Kidney glomerular epithelial cell (primary cell): ENCODE data around the gene ADAMTSL5.
"Not testable (repeated sequence)": the region's sequence is repeated elsewhere in the genome, so short reads cannot be mapped to it uniquely, and the experiment has no call there.

ENCODE experiments used
- DNase-seq: peaks from one replicate; lab custom pipeline; 2025; lab: John Stamatoyannopoulos, UW

ADAMTSL5 gene

GRCh38 chr19:1511318-1512317 lies 1.2 kb downstream of the ADAMTSL5 start:
- DNase-seq = no peak

GRCh38 chr19:1510807-1511206 lies 2.0 kb downstream of the ADAMTSL5 start:
- DNase-seq = no peak

GRCh38 chr19:1510442-1510806 lies 2.4 kb downstream of the ADAMTSL5 start:
- no peak for DNase-seq

- no peak for DNase-seq
Measured at GRCh38 chr19:1509602-1510441, 3.0 kb downstream of the ADAMTSL5 start.

- no peak for DNase-seq
Measured at GRCh38 chr19:1508507-1508856, 4.3 kb downstream of the ADAMTSL5 start.

DNA sequence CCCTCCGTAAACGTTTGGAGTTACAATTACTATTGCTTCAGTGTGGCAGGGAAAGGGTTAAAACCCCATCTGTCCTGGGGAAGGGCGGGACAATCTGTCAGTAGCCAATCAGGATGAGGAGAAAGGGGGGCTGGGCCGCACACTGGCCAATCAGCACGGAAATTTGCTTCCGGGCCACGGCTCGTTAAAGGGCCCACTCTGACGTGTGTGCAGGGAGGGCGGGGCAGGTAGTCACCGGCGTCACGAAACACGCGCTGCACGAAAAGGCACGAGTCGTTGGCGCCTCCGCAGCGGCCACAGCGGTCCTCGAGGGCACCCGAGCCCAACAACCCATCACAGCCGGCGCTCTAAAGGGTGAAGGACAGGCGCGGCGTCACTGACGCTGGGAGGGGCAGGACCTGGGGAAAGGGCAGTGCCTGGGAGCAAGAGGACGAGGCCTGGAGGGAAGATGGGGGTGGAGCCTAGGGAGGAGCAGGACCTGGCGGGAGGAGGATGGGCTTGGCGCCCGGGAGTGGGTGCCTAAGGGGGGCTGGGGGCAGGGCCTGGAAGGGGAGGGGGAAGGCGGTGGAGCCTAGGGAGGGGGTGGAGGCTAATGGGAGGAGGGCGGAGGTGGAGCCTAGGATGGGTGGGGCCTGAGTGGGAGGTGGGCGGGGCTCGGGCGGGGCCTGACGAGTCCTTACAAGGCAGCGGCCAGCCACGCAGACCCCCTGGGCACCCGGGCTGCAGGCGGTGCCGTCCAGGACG lies 4.9 kb downstream of the ADAMTSL5 start:
- DNase-seq = peak; percentile 83

- DNase-seq = no peak
Measured at GRCh38 chr19:1507192-1507660, 5.6 kb downstream of the ADAMTSL5 start.

DNA sequence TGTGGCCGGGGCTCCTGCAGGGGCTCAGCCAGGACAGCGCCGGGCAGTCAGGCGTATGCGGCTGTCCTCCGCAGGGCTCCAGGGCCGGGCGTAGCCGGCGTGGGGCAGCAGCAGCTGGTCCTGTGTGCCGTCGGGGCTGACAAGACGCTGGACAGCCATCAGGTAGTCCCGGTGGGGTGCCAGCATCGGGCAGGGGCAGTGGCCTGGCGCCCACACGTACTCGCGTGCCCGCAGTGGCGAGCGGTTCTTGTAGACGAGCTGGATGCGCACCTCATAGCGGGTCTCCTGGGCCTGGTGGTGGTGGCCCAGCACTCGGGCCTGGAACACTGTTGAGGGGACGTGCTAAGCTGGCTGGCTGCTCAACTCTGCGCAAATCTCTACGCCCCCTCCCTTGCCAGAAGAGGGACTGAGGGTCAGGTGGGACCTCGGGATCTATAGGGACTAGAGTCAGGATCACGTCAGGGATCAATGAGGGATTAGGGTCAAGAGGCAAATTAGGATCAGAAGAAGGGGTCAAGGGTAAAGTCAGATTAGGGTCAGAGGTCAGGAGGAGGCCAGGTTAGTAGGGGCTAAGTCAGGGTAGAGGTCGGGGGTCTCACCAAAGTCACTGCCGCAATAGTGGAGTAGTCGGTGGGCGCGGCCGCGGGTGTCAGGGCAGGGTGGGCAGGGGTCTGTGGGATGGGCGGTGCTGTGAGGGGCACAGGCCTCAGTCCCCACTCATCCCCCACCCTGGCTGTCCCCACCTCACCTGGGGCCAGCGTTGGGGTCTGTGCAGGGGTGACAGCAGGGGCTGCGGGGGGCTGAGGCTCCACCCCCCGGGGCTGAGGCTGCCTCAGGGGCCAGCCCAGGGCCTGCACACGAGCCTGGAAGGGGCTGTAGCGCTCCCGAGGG lies 6.6 kb downstream of the ADAMTSL5 start:
- DNase-seq = no peak

GRCh38 chr19:1505012-1505411 lies 7.8 kb downstream of the ADAMTSL5 start:
- DNase-seq = no peak

GRCh38 chr19:1503925-1504773 lies 8.7 kb downstream of the ADAMTSL5 start:
- DNase-seq = no peak

GRCh38 chr19:1503089-1503924 lies 9.5 kb downstream of the ADAMTSL5 start:
- no peak for DNase-seq

GRCh38 chr19:1502433-1503088 lies 10.3 kb downstream of the ADAMTSL5 start:
- DNase-seq = no peak

- DNase-seq = no peak
Measured at GRCh38 chr19:1501200-1501595, 11.6 kb downstream of the ADAMTSL5 start.

DNA sequence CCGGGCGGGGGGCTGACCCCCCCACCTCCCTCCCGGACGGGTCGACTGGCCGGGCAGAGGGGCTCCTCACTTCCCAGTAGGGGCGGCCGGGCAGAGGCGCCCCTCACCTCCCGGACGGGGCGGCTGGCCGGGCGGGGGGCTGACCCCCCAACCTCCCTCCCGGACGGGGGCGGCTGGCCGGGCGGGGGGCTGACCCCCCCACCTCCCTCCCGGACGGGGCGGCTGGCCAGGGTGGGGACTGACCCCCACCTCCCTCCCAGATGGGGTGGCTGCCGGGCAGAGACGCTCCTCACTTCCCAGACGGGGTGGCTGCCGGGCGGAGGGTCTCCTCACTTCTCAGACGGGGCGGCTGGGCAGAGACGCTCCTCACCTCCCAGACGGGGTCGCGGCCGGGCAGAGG lies 13.6 kb downstream of the ADAMTSL5 start:
- not testable (repeated sequence) for DNase-seq

DNA sequence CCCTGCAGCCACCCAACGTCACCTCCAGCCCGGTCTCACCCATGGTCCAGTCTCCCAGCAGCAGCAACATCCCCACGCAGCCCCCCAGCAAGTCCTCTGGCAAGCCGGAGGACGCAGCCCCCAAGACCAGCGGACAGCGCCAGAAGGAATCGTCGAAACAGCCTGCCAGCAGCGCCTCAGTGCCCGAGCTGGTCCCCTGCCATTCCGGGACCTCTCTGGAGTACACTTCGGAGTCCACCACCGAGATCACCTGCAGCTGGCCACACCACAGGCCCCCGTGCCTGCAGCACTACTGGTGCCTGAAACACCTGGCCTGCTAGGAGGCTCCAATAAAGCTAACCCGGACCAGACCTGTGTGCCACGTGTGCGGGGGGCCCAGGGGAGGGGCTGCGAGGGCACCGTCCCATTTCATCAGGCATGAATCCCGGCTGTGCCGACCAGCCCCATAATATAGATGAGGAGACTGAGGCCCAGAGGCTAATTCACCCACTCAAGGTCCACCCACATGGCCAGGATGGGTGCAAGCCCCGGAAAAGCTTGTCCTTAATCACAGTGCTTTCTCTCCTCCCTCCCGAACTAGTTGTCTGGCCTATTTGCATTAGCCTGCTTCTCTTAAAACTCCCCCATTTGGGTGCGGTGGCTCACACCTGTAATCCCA lies 15.1 kb downstream of the ADAMTSL5 start:
- DNase-seq = no peak

- DNase-seq = no peak
Measured at GRCh38 chr19:1496714-1497577, 15.9 kb downstream of the ADAMTSL5 start.
